GM19239 (cell line): ENCODE data around the gene ARHGAP21.

ENCODE experiments used
- DNase-seq: peaks from one replicate; pipeline ENCODE4 v3.0.0; 2011; ENCODE audit warnings: low spot score; ENCODE audit not compliant: insufficient read length
- FAIRE-seq: peaks from 2 replicates; lab custom pipeline; 2011; peaks lifted over from hg19 to GRCh38; lab: Jason Lieb, UNC

The ARHGAP21 gene

GRCh38 chr10:24553051-24553612, 170.6 kb downstream of the ARHGAP21 start:
- FAIRE-seq (no peak), DNase-seq (no peak)

GRCh38 chr10:24552346-24553016, 171.2 kb downstream of the ARHGAP21 start:
- DNase-seq = peak; percentile 20
- no peak for FAIRE-seq

GRCh38 chr10:24551161-24551560, 172.5 kb downstream of the ARHGAP21 start:
- DNase-seq (no peak), FAIRE-seq (no peak)

DNA sequence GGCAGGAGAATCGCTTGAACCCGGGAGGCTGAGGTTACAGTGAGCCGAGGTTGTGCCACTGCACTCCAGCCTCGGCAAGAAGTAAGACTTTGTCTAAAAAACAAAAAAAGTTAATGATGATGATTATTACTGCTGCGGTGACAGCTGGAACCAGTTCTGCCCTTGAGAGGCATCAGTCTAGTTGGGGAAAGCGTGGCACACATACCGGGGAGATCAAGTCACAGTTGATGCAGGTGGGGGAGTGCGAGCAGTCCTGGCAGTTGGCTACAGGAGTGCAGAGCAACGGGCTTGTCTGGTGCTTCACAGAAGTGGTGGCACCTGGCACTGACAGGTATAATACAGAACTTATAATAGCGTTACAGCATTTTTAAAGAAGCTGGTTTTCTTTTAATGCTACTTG, 173.0 kb downstream of the ARHGAP21 start:
- FAIRE-seq = no peak
- DNase-seq = no peak

GRCh38 chr10:24545585-24545984, 178.1 kb downstream of the ARHGAP21 start:
- FAIRE-seq (no peak), DNase-seq (no peak)

GRCh38 chr10:24544776-24545175, 178.9 kb downstream of the ARHGAP21 start:
- FAIRE-seq = no peak

GRCh38 chr10:24542314-24543270, 181.1 kb downstream of the ARHGAP21 start:
- FAIRE-seq (no peak), DNase-seq (no peak)

More at GRCh38 chr10:24544776-24545175, 178.9 kb downstream of the ARHGAP21 start:
- DNase-seq = no peak

DNA sequence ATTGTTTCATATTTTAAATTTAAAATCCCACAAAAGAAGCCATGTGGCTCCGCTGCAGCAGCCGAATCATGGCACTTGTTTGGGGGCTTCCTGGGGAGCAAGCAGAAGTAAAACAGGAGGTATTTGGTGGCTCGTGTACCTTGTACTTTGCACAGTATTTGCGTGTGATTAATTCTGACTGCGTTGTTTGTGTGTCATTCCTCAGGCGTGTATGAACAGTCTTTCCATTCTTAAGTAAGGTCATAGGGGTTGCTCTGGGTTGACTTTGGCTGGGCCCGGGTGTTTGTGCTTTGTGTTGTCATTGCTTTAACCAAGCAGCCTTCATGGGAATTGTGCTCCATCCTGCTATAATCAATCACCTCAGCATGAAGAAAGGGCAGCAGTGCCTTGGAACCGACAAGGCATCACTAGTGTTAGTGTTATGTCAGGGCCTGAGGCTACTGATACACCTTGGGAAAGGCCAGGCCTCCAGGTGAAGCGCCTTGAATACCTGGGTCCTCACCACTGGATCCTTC, 182.4 kb downstream of the ARHGAP21 start:
- FAIRE-seq (no peak), DNase-seq (no peak)

- no peak for FAIRE-seq
- DNase-seq = no peak
Observed at GRCh38 chr10:24536636-24537035, 187.1 kb downstream of the ARHGAP21 start.

DNA sequence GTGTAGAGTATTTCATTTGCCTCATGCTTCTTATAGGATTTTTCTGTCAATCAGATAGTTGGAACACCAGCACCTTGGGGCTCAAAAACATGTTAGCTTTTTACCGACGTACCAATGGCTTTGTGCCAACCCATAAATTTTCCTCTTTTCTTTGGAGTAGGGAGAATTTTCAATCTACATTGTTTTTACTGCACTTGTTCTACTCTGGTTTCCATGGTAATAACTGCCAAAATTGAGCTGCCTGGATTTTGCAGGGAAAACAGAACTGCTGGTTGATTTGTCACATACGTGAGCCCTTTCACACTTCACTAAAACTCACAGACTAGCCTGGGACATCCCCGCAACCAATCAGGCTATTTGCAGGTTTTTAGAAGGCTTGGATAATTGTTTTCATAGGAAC, 189.7 kb downstream of the ARHGAP21 start:
- FAIRE-seq = no peak
- no peak for DNase-seq
